ENCODE data around the gene MSRB3. TPM values are rescaled to one million over a fixed set of nuclear protein-coding genes. Genes with fewer than 3 reads are reported as not detected.

Gene MSRB3
- not detected for total RNA-seq

DNA sequence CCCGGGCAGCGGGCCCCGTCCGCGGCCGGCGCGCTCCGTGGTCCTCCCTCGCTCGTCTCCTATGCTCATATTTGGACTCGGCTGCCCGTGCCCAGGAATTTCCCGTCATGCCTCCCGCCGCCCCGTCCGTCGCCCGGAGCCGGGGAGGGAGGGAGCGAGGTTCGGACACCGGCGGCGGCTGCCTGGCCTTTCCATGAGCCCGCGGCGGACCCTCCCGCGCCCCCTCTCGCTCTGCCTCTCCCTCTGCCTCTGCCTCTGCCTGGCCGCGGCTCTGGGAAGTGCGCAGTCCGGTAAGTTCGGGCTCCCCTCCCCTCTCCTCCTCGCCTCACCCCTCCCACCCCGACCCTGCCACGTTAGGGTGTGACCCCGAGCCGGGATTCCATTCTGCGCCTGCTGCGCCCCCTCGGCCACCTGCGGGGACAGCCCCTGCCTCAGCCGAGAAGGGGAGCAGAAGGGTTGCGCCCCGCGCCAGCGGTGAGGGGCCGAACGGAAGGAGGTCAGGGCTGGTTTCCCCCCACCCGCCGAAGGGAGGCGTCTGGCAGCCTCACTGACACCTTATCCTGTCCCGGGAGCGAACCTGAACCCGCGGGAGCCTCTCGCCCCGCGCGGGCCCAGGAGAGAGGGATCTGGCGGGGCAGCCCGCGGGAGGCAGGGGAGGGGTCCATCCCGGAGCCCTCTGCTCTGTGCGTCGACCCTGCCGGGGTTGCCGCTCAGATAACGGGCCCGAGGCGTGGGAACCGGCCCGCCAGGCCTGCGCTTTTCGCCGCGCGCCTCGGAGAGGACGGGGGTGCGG is at the start of gene MSRB3:
MSRB3 (plus strand) TSS at position 108 of the 793 bp plus-strand sequence. CDS start 29,897 bp downstream, outside the sequence.
- Mint-ChIP-seq H3K4me3 (peak within 1 kb of the TSS; percentile 53), H3K4me1 (peaks cover 3% of the 10 kb centered on the region), H3K9me3 (ENCODE audit: low read depth) (no peaks in the 10 kb centered on the region), H3K27me3 (peaks cover 70% of the 10 kb centered on the region), H3K27ac (no peak within 1 kb of the TSS), H3K36me3 (no peaks in the 10 kb centered on the region)
- DNase-seq (no peak), ATAC-seq (peak; percentile 74)
- CTCF ChIA-PET, result no interaction called here

DNA sequence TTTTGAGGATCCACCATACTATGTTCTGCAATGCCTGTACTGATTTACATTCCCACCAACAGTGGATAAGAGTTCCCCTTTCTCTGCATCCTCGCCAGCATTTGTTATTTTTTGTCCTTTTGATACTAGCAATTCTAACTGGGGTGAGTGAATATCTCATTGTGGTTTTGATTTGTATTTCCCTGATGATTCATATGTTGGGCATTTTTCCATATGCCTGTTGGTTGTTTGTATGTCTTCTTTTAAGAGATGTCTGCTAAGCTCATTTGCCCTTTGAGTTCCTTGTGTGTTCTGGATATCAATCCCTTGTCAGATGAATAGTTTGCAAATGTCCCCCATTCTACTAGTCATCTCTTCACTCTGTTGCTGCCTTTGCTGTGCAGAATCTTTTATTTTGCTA is 49.0 kb upstream of the MSRB3 start:
- DNase-seq (no peak), ATAC-seq (no peak)
- peaks cover 17% of the 10 kb centered on the region for H3K9me3 Mint-ChIP-seq (ENCODE audit: low read depth)
- no peak overlapping the region for H3K27ac Mint-ChIP-seq
- no peak overlapping the region for H3K4me3 Mint-ChIP-seq
- H3K36me3 Mint-ChIP-seq, result peaks cover 51% of the 10 kb centered on the region
- CTCF ChIA-PET, result no interaction called here
- no peaks in the 10 kb centered on the region for H3K27me3 Mint-ChIP-seq
- peaks cover 12% of the 10 kb centered on the region for H3K4me1 Mint-ChIP-seq

DNA sequence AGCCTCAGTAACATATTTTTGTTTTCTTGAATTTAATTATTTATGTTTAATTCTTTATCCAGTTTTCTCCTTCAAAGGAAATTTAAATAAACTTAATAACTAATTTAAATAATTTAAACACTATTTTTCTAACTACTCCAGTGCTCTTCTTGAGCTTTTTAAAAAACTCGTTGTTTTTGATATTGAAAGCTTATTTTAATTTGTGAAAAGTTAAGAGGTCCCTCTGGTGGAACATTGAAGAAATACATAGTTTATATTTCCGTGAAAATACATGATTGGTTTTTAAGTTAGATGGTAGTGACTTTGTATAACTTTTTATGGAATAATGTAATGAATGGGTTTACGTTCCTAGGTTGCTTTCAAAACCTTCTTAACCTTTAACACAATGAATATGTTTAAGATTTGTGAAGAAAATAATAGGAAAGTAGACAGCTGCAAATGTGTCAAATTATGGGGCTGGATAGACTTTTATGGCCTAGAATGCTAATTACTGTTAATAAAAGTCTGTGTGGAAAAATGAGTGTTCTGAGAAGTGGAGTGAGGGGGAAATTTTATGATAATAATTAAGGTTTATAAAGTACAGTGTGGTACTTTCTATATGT is 45.9 kb upstream of the MSRB3 start:
- Mint-ChIP-seq H3K4me3 (no peak overlapping the region), H3K27me3 (no peaks in the 10 kb centered on the region), H3K27ac (no peak overlapping the region), H3K36me3 (peaks cover 27% of the 10 kb centered on the region), H3K4me1 (peaks cover 7% of the 10 kb centered on the region), H3K9me3 (ENCODE audit: low read depth) (peaks cover 12% of the 10 kb centered on the region)
- CTCF ChIA-PET, result interaction anchor here (0.6 to 3.4 kb wide), 17 partner anchors 9 to 437 kb away, joined by 3 to 23 read pairs (median 4); partner anchors contain the start of gene LEMD3
- DNase-seq (no peak), ATAC-seq (no peak)

DNA sequence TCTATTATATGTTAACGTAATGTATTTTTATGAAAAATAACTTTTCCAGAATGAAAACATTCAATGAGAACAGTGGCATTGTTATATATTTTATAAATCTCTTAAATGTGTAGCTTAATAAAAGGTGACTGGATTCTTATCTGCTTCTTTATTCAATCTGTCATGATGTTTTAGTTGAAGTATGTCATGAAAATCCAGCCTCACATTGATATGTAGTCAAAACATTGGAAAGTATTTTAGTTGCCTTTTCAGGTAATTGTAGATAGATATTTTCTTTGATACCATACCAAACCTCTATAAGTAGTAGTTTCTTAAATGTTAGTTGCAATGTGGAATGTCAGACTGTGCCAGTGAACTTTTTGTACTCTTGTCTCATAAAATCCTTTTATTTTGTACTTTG is 41.3 kb upstream of the MSRB3 start:
- peaks cover 12% of the 10 kb centered on the region for H3K36me3 Mint-ChIP-seq
- peaks cover 4% of the 10 kb centered on the region for H3K4me1 Mint-ChIP-seq
- DNase-seq (no peak), ATAC-seq (no peak)
- H3K27me3 Mint-ChIP-seq, result no peaks in the 10 kb centered on the region
- no peaks in the 10 kb centered on the region for H3K9me3 Mint-ChIP-seq (ENCODE audit: low read depth)
- no peak overlapping the region for H3K4me3 Mint-ChIP-seq
- H3K27ac Mint-ChIP-seq, result no peak overlapping the region
- CTCF ChIA-PET, result no interaction called here

DNA sequence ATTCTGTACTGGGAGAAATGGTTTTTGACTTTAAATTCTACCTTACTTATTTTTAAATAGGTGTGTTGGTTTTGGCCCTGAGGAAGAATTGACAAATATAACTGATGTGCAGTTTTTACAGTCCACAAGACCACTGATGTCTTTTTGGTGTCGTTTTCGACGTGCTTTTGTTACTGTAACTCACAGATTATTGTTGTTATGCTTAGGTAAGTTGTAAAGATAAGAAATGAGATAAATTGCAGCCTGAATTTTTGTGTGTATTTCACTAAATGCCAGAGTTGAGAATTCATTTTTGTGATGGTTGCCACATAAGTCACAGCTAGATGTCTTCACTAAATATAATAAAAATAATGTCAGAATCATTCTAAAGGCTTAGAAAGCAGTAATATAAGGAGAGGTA is 39.9 kb upstream of the MSRB3 start:
- Mint-ChIP-seq H3K4me3 (no peak overlapping the region), H3K27ac (no peak overlapping the region), H3K9me3 (ENCODE audit: low read depth) (no peaks in the 10 kb centered on the region), H3K27me3 (no peaks in the 10 kb centered on the region), H3K4me1 (no peaks in the 10 kb centered on the region), H3K36me3 (peaks cover 23% of the 10 kb centered on the region)
- DNase-seq (no peak), ATAC-seq (no peak)
- CTCF ChIA-PET, result no interaction called here

DNA sequence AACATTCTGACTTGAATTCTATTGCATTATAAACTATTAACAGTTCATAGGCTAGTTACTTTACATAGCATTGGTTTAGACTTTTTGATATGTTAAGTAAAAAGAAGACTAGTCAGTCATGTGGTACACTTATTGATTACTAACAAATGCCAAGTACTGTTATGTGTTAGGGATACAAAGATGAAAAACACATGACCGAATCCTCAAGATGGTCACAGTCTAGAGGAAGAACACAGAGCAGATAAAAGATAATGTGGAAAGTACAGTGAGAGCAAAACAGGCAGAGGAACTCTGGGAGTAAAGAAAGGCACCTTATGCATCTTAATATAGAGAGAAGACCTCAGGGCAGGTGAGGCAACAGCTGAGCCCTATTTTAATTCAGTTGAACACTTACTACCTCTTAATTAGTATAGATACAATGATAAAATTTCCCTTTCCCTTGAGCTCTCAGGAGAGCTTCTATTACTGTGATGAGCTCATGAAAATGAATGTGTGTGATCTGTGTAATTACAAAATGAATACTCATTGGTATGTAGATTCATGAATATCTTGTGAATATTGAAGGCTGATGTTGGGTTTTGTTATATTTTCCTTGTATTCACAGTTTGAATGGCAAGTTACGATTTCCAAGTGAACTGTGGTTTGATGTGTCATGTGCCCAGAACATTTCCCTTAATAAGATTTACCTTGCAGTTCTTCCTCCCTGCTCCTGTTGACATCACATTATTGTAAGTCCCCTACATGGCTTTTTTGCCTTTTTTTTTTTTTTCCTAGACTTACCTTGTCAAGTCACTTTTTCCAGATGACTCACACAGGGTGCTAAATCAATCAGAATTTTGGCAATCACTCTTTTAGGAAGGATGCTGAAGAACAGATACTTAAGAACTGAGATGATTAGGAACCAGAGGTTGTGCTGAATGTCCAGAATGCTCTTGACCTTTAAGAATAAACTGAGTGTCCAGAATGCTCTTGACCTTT is 29.5 kb upstream of the MSRB3 start:
- Mint-ChIP-seq H3K4me3 (no peak overlapping the region), H3K4me1 (peaks cover 9% of the 10 kb centered on the region), H3K27me3 (no peaks in the 10 kb centered on the region), H3K36me3 (peaks cover 25% of the 10 kb centered on the region), H3K27ac (no peak overlapping the region), H3K9me3 (ENCODE audit: low read depth) (no peaks in the 10 kb centered on the region)
- DNase-seq (no peak), ATAC-seq (peak; percentile 49)
- CTCF ChIA-PET, result interaction anchor here (0.5 kb wide), 1 partner anchor 33 kb away, joined by 4 read pairs; no protein-coding TSS in a partner anchor

DNA sequence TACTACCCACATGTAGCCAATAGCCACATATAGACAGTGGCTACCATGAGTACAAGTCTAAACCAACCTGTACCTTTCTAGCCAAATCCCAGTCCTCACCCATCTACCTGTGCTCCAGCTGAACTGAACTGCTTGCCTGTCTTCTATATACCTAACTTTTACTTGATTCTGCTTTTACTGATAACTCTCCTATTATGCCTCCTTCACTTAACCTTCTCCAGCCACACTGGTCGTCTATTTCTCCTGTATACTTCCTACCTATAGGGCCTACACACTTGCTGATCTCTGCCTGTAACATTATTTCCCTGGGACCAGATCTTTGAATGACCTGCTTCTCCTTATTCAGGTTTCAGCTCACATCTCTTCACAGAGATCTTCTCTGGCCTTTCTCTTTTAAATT is 26.0 kb upstream of the MSRB3 start:
- H3K4me1 Mint-ChIP-seq, result peaks cover 9% of the 10 kb centered on the region
- peaks cover 12% of the 10 kb centered on the region for H3K36me3 Mint-ChIP-seq
- H3K4me3 Mint-ChIP-seq, result no peak overlapping the region
- CTCF ChIA-PET, result no interaction called here
- no peak for ATAC-seq
- DNase-seq, result no peak
- peaks cover 3% of the 10 kb centered on the region for H3K27me3 Mint-ChIP-seq
- H3K9me3 Mint-ChIP-seq (ENCODE audit: low read depth), result no peaks in the 10 kb centered on the region
- no peak overlapping the region for H3K27ac Mint-ChIP-seq

DNA sequence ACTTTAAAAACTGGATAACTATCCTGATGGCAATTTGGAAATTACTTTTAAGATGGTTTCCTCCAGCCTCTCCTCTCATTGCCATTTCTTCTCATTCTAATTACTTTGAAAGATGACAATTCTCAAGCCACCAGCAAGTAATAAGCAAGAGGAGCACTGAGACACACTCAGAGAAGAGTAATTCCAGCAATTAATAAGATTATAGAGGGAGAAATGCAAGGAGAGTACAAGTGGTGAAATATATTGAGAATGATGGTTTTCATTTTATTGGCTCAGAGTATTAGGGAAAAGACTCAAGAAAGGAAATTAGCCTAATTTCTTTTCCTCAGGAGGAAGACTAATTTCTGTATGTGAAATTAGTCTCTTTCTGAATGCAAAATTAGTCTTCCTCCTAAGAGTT is 20.5 kb upstream of the MSRB3 start:
- CTCF ChIA-PET, result no interaction called here
- DNase-seq (no peak), ATAC-seq (no peak)
- H3K4me3 Mint-ChIP-seq, result no peak overlapping the region
- H3K27me3 Mint-ChIP-seq, result peaks cover 12% of the 10 kb centered on the region
- H3K27ac Mint-ChIP-seq, result no peak overlapping the region
- no peaks in the 10 kb centered on the region for H3K36me3 Mint-ChIP-seq
- no peaks in the 10 kb centered on the region for H3K9me3 Mint-ChIP-seq (ENCODE audit: low read depth)
- no peaks in the 10 kb centered on the region for H3K4me1 Mint-ChIP-seq

DNA sequence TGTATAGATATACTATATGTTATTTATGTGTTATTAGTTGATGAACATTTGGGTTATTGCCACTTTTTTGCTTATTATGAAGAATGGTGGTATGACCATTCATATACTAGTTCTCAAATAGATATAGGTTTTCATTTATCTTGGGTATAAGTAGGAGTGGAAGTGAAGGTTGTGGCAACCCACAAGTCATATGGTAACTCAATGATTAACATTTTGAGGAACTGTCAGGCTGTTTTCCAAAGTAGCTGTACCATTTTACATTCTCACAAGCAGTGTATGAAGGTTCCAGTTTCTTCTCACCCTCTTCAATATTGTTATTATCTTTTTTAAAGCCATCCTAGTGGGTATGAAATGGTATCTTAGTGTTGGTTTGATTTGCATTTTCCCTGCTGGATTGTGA is 19.0 kb upstream of the MSRB3 start:
- CTCF ChIA-PET, result no interaction called here
- Mint-ChIP-seq H3K36me3 (no peaks in the 10 kb centered on the region), H3K27ac (no peak overlapping the region), H3K9me3 (ENCODE audit: low read depth) (no peaks in the 10 kb centered on the region), H3K4me1 (no peaks in the 10 kb centered on the region), H3K27me3 (peaks cover 12% of the 10 kb centered on the region), H3K4me3 (no peak overlapping the region)
- ATAC-seq (no peak), DNase-seq (no peak)

DNA sequence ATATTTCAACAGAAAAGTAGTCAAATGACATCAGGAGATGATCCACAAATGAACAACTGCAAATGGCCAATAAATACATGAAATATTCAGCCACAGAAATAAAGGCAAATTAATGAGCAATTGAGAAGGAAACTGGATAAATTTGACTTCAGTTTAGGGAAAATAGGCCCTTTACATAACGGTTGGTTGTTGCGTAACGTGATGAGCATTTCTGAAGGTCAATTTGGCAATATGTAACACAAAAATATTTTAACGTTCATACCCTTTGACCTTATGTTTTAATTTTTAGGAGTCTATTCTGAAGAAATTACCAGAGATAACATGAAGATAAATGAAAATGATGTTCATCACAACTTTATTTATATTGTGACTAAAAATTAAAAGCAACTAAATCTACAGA is 14.7 kb upstream of the MSRB3 start:
- CTCF ChIA-PET, result no interaction called here
- Mint-ChIP-seq H3K27ac (no peak overlapping the region), H3K9me3 (ENCODE audit: low read depth) (no peaks in the 10 kb centered on the region), H3K4me1 (no peaks in the 10 kb centered on the region), H3K27me3 (peaks cover 30% of the 10 kb centered on the region), H3K4me3 (no peak overlapping the region), H3K36me3 (no peaks in the 10 kb centered on the region)
- ATAC-seq (no peak), DNase-seq (no peak)

DNA sequence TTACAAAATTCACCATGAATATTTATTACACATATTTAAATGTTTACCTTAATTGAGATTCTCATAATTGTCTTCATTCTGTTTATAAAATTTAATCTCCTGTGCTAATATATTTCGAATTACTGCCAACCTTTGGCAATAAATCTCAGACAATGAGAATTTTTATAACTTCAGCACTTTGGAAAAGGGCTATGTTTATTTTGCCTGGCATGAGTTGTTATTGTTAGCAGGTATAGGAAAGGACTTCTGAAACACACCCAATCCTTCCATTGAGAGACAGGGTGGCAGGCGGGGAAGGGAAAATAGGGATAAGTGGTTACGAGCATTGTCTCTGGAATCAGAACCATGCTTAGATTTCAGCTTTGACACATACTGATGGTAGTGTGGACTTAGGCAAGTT is 12.1 kb upstream of the MSRB3 start:
- Mint-ChIP-seq H3K27me3 (peaks cover 28% of the 10 kb centered on the region), H3K27ac (no peak overlapping the region), H3K4me1 (no peaks in the 10 kb centered on the region), H3K36me3 (no peaks in the 10 kb centered on the region), H3K9me3 (ENCODE audit: low read depth) (no peaks in the 10 kb centered on the region), H3K4me3 (no peak overlapping the region)
- DNase-seq (no peak), ATAC-seq (no peak)
- CTCF ChIA-PET, result no interaction called here

DNA sequence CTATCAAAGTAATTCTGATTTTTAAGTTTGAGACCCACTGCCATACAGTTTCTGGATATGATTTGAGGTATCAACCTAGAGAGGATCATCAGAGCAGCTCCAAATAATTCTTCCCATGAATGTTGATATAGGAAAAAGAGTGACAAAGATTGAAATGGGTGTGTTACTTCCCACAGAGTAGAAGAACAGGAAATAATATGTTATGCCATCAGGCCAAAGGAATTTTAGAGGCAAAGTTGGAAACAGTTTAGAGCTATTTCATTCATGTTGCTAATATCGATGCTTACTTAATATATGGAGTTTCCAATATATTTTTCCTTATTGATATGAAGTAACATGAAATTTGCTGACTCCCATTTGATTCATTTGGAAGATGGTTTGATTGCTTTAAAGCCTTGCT is 8.9 kb upstream of the MSRB3 start:
- Mint-ChIP-seq H3K27ac (no peak overlapping the region), H3K36me3 (no peaks in the 10 kb centered on the region), H3K4me1 (no peaks in the 10 kb centered on the region), H3K27me3 (peaks cover 38% of the 10 kb centered on the region), H3K9me3 (ENCODE audit: low read depth) (no peaks in the 10 kb centered on the region), H3K4me3 (no peak overlapping the region)
- CTCF ChIA-PET, result interaction anchor here (0.8 kb wide), 1 partner anchor 9 kb away, joined by 3 read pairs; no protein-coding TSS in a partner anchor
- ATAC-seq (no peak), DNase-seq (no peak)

DNA sequence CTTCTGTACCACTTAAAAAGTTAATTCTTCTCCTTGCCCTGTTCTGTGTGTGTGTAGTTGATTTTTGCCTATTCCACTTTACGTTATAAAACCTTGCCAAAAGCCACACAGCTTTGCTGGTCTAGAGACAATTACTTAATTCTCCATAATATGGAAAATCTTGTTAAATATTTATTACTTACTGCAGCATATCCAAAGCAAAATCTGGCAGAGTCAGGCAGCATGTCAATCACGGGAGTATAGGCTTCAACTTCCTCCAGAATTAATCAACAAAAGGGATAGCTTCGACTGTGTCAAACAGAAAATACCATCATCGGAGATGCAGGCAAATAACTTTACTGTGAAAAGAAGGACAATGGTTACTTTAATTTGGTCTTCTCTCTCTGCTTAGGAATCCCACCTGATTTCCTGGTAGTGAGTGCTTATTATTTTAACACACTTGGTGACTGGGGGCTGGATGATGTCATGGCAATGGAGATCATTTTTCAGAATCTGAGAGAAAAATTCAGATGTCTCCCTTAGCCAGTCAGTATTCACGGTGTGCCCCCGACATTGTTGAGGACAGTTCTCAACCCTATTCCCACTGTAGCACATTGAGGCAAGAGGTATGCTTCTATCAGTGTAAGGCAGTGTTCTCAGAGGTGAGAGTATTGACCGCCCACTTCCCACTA is 3.7 kb upstream of the MSRB3 start:
- DNase-seq (no peak), ATAC-seq (no peak)
- Mint-ChIP-seq H3K9me3 (ENCODE audit: low read depth) (no peaks in the 10 kb centered on the region), H3K36me3 (no peaks in the 10 kb centered on the region), H3K27me3 (peaks cover 45% of the 10 kb centered on the region), H3K27ac (no peak overlapping the region), H3K4me3 (no peak overlapping the region), H3K4me1 (peaks cover 3% of the 10 kb centered on the region)
- CTCF ChIA-PET, result no interaction called here

All from activated CD8-positive, alpha-beta memory T cell treated with anti-CD3 and anti-CD28 coated beads, Interleukin-2, amount 10 ng/mL, durations not matched to agents 7 days and 5 days (primary cell).